Kidney (tissue), 14 donors: ENCODE results near the gene CAMK1G. TPM values are rescaled to one million over a fixed set of nuclear protein-coding genes. Genes with fewer than 3 reads are reported as not detected.

Experiments
- DNase-seq, 5 donors: peaks; one replicate each; pipeline ENCODE4 v3.0.0-alpha.2; 2013 to 2020
- FAIRE-seq: peaks from 2 replicates; lab custom pipeline; 2012; peaks lifted over from hg19 to GRCh38; lab: Jason Lieb, UNC
- H3K27ac ChIP-seq, 2 donors: one replicate each; pipeline ENCODE4 v1.7.0; 2013; ENCODE audit warnings: low read depth in 2 of 2, low read length in 2 of 2, inconsistent platforms in 1 of 2
- H3K27me3 ChIP-seq: one replicate; pipeline ENCODE4 v1.7.1; 2013; ENCODE audit warnings: low read length, inconsistent platforms; ENCODE audit not compliant: control insufficient read depth, insufficient read depth
- H3K36me3 ChIP-seq, 3 donors: one replicate each; pipeline versions ENCODE4 v1.7.0 to v1.7.1; 2013; ENCODE audit warnings: low read length in 3 of 3, control low read depth in 1 of 3, inconsistent platforms in 1 of 3; ENCODE audit not compliant: insufficient read depth in 3 of 3, control insufficient read depth in 2 of 3
- H3K4me1 ChIP-seq, 3 donors: one replicate each; pipeline versions ENCODE4 v1.7.0 to v1.7.1; 2013; ENCODE audit warnings: low read length in 3 of 3, inconsistent platforms in 1 of 3, low read depth in 1 of 3; ENCODE audit not compliant: control insufficient read depth in 2 of 3, insufficient read depth in 2 of 3
- H3K4me3 ChIP-seq, 3 donors: one replicate each; pipeline versions ENCODE4 v1.7.0 to v1.8.1; 2013; ENCODE audit warnings: low read length in 3 of 3, control low read depth in 1 of 3, inconsistent platforms in 1 of 3
- H3K9ac ChIP-seq, 3 donors: one replicate each; pipeline versions ENCODE4 v1.7.0 to v1.7.1; 2013; ENCODE audit warnings: low read length in 3 of 3, control low read depth in 1 of 3, inconsistent platforms in 1 of 3
- H3K9me3 ChIP-seq, 3 donors: one replicate each; pipeline versions ENCODE4 v1.7.0 to v1.7.1; 2013; ENCODE audit warnings: low read length in 3 of 3, control low read depth in 1 of 3, inconsistent platforms in 1 of 3; ENCODE audit not compliant: control insufficient read depth in 2 of 3, insufficient read depth in 1 of 3
- CTCF ChIP-seq: IDR thresholded peaks from 3 replicates; pipeline ENCODE4 v1.5.1; 2012; ENCODE audit warnings: mild to moderate bottlenecking, moderate library complexity, borderline replicate concordance; ENCODE audit not compliant: insufficient read depth; ENCODE audit errors: extremely low read depth
- intact Hi-C: fragments of 100-400 bp; cut with DNase I; formaldehyde crosslinking; loops from one replicate; pipeline ENCODE4 v1.11.1; 2022
- polyA plus RNA-seq: library from polyadenylated mRNA; stranded (reverse); fragments of 350-450 nt; fragmentation: Illumina TruSeq; extraction: RNeasy Lipid Tissue Mini Kit (QIAGEN cat#74804); gene quantifications from one replicate; pipeline ENCODE4 v1.2.3, GENCODE V29; 2014; ENCODE audit warnings: low read depth, low replicate concordance; ENCODE audit not compliant: insufficient read depth
- total RNA-seq: library from RNA; stranded (reverse); fragmentation: NEBNext Ultra II Directional; extraction: Animal tissue kit (Norgen Biotek cat#: 25700); gene quantifications from one replicate; pipeline ENCODE4 v1.2.1, GENCODE V29; 2021
- donor health status: control.
- donor health status: control.
- donor health status: control.
- donor health status: control.
- donor health status: control.
- donor health status: DM: yes; HTN: yes; CAD: no.
- donor health status: Normal renal cell carcinoma (clear cell type).

The CAMK1G gene
- total and polyA plus RNA-seq, 2 donors from 2014 or later = 1.4 to 5.5 TPM

- Histone ChIP-seq H3K9me3 (no peaks in the 10 kb centered on the region), H3K27me3 (no peaks in the 10 kb centered on the region), H3K4me1 (peaks cover 0 to 7% (median 6%) of the 10 kb centered on the region in 3 donors), H3K4me3 (no peak overlapping the region), H3K9ac (no peak overlapping the region), H3K36me3 (no peaks in the 10 kb centered on the region), H3K27ac (no peak overlapping the region)
- FAIRE-seq (no peak), DNase-seq (no peak)
- intact Hi-C loops = no loop called here
- TF ChIP-seq CTCF = no peak
Observed at GRCh38 chr1:209589863-209590262, 6.3 kb downstream of the CAMK1G start.

GRCh38 chr1:209590405-209590804 lies 6.9 kb downstream of the CAMK1G start:
- FAIRE-seq = no peak
- peak in 2 of 5 donors; percentile 24 to 45 for DNase-seq
- Histone ChIP-seq H3K4me3 (no peak overlapping the region), H3K36me3 (no peaks in the 10 kb centered on the region), H3K9me3 (no peaks in the 10 kb centered on the region), H3K4me1 (peaks cover 0 to 7% (median 6%) of the 10 kb centered on the region in 3 donors), H3K27me3 (no peaks in the 10 kb centered on the region), H3K27ac (no peak overlapping the region), H3K9ac (no peak overlapping the region)
- intact Hi-C loops = no loop called here
- peak; percentile 24 for TF ChIP-seq CTCF

- Histone ChIP-seq H3K36me3 (no peaks in the 10 kb centered on the region), H3K27ac (no peak overlapping the region), H3K4me3 (no peak overlapping the region), H3K9ac (no peak overlapping the region), H3K4me1 (no peaks in the 10 kb centered on the region), H3K9me3 (no peaks in the 10 kb centered on the region), H3K27me3 (no peaks in the 10 kb centered on the region)
- intact Hi-C loops = no loop called here
- DNase-seq = no peak
- TF ChIP-seq CTCF = no peak
- FAIRE-seq = no peak
Observed at GRCh38 chr1:209593747-209594146, 10.2 kb downstream of the CAMK1G start.

- H3K36me3 ChIP-seq = no peaks in the 10 kb centered on the region
- TF ChIP-seq CTCF = no peak
- FAIRE-seq (no peak), DNase-seq (no peak)
- intact Hi-C loops = no loop called here
- no peaks in the 10 kb centered on the region for H3K4me1 ChIP-seq
- H3K4me3 ChIP-seq = no peak overlapping the region
- H3K9ac ChIP-seq = no peak overlapping the region
- no peaks in the 10 kb centered on the region for H3K9me3 ChIP-seq
- no peaks in the 10 kb centered on the region for H3K27me3 ChIP-seq
- H3K27ac ChIP-seq = no peak overlapping the region
Observed at GRCh38 chr1:209594440-209594839, 10.9 kb downstream of the CAMK1G start.
